PC-9 (cell line): ENCODE measurements around the gene CILP.

Experiments used
- EZH2 ChIP-seq: fragments of 200-600 bp; sonication (generic); IDR thresholded peaks from 2 replicates; pipeline ENCODE4 v1.8.0; 2017; ENCODE audit warnings: antibody characterized with exemption, low read depth
- TF ChIP-seq, protein P1 (sequence below): fragments of 200-600 bp; sonication (generic); conservative IDR thresholded peaks from 2 replicates; pipeline ENCODE4 v1.6.1; 2017; ENCODE audit warnings: mixed run types, antibody characterized with exemption, mild to moderate bottlenecking, moderate library complexity

DNA sequence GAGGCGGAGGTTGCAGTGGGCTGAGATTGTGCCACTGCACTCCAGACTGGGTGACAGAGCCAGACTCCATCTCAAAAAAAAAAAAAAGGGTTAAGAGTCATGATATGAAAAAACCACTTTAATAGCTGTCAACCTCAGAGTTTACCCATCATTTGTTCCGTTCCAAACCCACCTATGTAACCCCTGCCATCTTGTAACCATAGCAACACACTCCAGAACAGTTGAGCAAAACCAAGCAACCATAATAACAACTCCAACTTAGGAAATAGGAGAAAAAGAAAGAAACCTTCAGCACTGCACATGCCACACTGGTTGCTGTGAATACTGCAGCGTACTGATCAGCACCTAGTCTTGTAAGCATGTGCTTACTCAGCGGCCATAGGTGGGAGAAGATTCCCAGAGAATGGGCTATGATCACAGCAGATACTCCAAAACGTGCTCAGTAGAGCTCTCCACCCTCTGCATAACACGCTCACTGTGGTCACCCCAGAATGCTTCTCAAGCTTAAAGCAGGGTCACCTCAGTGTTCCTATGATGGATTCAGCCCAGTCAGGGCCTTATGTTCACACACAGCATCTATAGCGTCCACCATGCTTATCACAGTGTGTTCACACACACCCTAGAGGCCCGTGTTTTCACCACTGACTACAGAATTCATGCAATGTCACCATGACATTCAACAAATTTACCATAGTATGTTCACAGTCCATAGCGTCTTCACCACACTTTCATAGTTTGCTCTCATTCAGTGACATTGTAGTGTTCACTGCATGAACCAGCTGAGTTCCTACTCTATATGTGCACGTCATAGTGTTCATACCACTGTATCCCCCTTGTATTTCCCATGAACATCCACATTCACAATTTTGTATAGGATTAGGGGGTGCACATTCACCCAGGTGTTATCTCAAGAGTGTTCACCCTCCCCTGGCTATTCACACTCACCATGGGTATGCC lies 6.5 kb upstream of the CILP start:
- no peak for TF ChIP-seq EZH2
- TF ChIP-seq, protein P1, sequence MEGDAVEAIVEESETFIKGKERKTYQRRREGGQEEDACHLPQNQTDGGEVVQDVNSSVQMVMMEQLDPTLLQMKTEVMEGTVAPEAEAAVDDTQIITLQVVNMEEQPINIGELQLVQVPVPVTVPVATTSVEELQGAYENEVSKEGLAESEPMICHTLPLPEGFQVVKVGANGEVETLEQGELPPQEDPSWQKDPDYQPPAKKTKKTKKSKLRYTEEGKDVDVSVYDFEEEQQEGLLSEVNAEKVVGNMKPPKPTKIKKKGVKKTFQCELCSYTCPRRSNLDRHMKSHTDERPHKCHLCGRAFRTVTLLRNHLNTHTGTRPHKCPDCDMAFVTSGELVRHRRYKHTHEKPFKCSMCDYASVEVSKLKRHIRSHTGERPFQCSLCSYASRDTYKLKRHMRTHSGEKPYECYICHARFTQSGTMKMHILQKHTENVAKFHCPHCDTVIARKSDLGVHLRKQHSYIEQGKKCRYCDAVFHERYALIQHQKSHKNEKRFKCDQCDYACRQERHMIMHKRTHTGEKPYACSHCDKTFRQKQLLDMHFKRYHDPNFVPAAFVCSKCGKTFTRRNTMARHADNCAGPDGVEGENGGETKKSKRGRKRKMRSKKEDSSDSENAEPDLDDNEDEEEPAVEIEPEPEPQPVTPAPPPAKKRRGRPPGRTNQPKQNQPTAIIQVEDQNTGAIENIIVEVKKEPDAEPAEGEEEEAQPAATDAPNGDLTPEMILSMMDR: no peak
